PC-9 (cell line): ENCODE data around the gene PTPN1.

Source experiments
- CTCF ChIP-seq: fragments of 200-600 bp; sonication (generic); conservative IDR thresholded peaks from 2 replicates; pipeline ENCODE4 v1.6.1; 2017; ENCODE audit warnings: mixed run types, antibody characterized with exemption, mild to moderate bottlenecking, moderate library complexity
- EZH2 ChIP-seq: fragments of 200-600 bp; sonication (generic); IDR thresholded peaks from 2 replicates; pipeline ENCODE4 v1.8.0; 2017; ENCODE audit warnings: antibody characterized with exemption, low read depth

- TF ChIP-seq CTCF (no peak), EZH2 (no peak)
Observed at GRCh38 chr20:50617022-50617421, 106.8 kb downstream of the PTPN1 start.
